Adrenal gland (tissue), 5 donors: Measurements from ENCODE around the gene CEP72.

Experiments
- POLR2A ChIP-seq, 2 donors: fragments of 450-650 bp; IDR thresholded peaks; one replicate each; pipeline ENCODE4 v1.6.1; 2017; ENCODE audit warnings: antibody characterized with exemption in 2 of 2, mild to moderate bottlenecking in 2 of 2, moderate library complexity in 1 of 2
- TF ChIP-seq, protein P1 (sequence below), 6 experiments: fragments of 450-650 bp in 4 of 6; fragments of 200-600 bp in 2 of 6; sonication (generic) in 1 of 6; IDR thresholded peaks; 1 replicate in 5 of 6; 2 replicates in 1 of 6; pipeline versions ENCODE4 v1.5.1 to v1.8.0; 2016 to 2021; ENCODE audit warnings: antibody characterized with exemption in 6 of 6, mild to moderate bottlenecking in 2 of 6, moderate library complexity in 1 of 6
- donor health status: DM: no; HTN: no; CAD: no.

DNA sequence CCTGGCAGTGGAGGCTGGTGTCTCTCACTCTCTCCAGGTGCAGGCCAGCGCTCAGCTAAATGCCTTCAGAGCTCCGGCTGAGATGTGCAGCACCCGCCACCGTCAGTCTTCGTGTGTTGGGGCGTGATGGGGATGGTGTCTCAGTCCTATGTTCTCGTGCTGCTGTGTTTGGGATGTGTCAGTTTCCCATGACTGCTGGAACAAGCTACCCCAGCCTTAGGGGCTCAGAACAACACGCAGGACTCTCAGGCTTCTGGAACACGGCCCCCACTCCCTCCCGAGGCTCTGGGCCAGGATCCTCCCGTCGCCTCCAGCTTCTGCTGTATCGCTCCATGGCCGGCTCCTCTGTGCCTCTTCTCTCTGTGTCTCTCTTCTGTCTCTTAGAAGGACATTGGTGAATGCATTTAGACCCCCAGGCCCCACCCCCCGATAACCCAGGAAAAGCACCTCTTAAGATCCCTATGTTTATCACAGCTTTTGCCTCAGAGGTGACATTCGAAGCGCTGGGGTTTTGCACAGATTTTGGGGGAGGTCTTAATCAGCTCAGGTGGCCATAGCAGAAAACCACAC lies 9.6 kb upstream of the CEP72 start:
- TF ChIP-seq, protein P1, sequence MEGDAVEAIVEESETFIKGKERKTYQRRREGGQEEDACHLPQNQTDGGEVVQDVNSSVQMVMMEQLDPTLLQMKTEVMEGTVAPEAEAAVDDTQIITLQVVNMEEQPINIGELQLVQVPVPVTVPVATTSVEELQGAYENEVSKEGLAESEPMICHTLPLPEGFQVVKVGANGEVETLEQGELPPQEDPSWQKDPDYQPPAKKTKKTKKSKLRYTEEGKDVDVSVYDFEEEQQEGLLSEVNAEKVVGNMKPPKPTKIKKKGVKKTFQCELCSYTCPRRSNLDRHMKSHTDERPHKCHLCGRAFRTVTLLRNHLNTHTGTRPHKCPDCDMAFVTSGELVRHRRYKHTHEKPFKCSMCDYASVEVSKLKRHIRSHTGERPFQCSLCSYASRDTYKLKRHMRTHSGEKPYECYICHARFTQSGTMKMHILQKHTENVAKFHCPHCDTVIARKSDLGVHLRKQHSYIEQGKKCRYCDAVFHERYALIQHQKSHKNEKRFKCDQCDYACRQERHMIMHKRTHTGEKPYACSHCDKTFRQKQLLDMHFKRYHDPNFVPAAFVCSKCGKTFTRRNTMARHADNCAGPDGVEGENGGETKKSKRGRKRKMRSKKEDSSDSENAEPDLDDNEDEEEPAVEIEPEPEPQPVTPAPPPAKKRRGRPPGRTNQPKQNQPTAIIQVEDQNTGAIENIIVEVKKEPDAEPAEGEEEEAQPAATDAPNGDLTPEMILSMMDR (IDR thresholded peaks at IDR 0.05), result no peak
- no peak for TF ChIP-seq POLR2A (IDR thresholded peaks at IDR 0.05)
